HG02885 (cell line): ENCODE measurements around the gene HSPB6.

ENCODE experiments used
- ATAC-seq: cut with Tn5 transposase; IDR thresholded peaks from one replicate; pipeline ENCODE4 v1.9.1; 2021; ENCODE audit warnings: mild to moderate bottlenecking; ENCODE audit not compliant: unreplicated experiment, poor library complexity

Gene HSPB6

DNA sequence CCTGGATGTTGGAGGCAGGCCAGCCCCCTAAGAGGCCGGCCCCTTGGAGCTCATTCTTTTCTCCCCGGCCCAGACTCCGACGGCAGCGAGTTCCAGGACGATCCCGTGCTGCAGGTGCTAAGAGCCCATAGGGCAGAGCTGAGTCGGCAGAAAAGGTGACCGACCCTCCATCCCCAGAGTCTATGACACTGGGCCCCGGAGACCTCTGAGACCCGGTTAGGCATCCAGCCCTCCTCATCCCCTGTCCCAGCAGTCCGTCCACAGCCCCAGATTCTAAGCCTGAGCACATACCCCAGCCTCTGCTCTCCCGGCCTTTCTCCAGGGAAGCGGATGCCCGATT lies 11.2 kb upstream of the HSPB6 start:
- ATAC-seq: no peak

DNA sequence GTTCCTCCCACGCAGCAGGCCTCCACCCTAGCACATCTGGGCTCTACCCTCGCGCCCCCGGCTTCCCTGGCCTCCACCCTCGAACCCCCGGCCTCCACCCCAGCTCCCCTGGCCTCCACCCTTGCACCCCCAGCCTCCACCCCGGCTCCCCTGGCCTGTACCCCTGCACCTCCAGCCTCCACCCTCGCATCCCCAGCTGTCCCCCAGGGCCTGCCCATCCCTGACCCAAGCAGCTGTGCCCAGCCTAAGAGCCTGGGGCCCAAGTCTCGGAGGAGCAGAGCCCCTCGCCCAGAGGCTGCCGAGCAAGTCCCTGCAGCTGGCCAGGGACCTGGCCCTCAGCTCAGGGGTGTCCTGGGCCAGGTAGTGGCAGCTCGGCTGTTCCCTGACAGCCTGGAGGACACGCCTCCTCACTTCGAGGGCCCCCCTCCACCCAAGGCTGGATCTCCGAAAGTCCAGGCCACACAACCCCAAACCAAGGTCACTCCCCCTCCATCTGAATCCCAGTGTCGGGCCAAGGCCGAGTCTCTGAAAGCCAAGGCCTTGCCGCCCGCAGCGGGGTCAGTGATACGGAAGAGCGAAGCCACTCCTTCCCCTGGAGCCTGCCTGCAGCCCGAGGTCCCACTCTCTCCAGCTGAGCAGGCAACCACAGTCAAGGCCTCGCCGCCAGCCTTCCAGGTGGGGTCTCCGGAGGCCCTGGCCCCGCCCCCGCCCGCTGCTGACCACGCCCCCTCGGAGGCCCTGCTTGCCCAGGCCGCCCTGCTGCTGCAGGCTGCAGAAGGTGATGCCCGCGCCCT lies 10.7 kb upstream of the HSPB6 start:
- no peak for ATAC-seq

DNA sequence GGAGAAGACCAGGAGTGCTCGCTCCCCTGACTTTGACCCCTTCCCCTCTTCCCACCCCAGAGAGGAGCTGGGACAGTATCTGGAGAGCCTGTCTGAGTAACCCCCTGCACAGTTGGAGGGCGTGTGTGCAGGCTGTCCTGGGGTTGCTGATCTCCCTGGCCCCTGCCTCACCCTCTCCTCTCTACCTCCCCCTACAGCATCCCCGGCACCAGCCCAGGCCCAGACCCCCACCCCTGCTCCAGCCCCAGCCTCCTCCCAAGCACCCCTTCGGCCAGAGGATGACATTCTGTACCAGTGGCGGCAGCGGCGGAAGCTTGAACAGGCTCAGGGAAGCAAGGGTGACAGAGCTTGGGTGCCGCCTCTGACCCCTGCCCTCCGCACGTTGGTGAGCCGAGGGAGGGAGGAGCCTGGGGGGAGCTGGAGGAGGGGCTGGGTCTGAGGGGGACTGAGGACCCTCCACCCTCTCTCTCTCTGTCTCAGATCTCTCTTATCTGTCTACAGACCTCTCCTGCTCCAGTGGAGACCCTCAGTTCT lies 9.8 kb upstream of the HSPB6 start:
- ATAC-seq: no peak

DNA sequence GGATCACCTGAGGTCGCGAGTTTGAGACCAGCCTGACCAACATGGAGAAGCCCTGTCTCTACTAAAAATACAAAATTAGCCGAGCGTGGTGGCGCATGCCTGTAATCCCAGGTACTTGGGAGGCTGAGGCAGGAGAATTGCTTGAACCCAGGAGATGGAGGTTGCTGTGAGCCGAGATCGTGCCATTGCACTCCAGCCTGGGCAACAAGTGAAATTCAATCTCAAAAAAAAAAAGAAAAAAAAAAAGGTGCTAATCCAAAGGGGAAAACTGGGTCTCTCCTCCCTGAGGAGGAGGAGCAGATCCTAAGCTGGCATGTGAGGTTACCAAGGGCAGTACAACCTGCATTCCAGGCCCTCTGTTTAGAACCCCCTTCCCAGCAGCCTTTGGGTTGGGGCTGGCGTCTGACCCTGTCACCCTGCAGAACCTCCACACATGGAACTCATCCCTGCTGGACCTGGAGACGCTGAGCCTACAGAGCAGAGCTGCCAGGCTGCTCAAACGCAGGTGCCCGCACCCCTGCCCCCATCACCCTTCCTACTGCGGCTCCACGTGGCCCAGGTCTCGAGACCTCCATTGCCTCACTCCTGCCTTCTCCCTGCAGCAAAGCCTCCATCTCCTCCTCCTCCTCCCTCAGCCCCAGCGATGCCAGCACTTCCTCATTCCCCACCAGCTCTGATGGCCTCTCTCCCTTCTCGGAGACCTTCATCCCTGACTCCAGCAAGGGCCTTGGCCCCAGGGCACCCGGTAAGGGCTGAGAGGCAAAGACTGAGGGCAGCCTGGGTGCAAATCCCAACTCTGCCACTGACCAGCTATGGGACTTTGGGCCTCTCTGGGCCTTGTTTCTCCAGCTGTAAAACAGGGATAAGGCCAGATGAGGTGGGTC lies 7.8 kb upstream of the HSPB6 start:
- no peak for ATAC-seq

DNA sequence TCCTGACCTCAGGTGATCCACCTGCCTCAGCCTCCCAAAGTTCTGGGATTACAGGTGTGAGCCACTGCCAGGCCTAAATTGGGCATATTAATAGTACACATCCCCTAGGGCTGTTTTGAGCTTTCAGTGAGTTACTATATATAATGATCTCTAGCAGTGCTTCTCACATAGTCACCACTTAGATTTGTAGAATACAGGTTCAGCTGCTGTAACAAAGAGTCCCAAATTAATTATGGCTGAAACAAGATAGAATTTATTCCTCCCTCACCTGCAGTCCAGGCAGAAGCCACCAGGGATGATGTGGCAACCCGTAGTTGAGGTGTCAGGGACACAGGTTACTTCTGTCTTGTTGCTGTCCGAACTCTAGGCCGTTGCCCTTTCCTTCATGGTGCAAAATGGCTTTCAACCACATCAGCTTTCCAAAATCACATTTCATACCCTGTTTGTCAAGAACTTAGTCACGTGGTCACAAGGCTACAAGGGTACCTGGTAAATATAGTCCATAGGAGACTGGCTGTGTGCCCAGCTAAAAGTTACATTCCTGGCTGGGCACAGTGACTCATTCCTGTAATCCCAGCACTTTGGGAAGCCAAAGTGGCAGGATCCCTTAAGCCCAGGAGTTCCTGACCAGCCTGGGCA lies 4.0 kb upstream of the HSPB6 start:
- ATAC-seq: no peak

DNA sequence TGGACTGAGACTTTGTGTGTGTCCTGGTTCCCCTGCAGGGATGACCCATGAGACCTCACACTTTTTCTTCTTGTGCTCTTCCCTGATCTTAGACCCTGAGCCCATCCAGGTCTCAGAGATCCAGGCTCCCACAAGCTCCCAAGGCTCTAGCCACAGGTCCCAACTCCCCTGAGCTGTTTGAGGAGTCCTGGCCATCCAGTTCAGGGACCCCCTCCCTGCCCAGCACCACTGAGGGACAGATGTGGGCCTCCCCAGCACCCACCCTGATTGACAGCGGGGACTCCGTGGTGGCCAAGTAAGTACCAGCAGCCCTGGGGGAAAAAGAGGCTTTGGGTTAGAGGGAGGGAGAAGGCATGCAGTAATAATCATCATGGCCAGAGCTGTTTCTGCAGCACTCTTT lies 2.9 kb upstream of the HSPB6 start:
- no peak for ATAC-seq

DNA sequence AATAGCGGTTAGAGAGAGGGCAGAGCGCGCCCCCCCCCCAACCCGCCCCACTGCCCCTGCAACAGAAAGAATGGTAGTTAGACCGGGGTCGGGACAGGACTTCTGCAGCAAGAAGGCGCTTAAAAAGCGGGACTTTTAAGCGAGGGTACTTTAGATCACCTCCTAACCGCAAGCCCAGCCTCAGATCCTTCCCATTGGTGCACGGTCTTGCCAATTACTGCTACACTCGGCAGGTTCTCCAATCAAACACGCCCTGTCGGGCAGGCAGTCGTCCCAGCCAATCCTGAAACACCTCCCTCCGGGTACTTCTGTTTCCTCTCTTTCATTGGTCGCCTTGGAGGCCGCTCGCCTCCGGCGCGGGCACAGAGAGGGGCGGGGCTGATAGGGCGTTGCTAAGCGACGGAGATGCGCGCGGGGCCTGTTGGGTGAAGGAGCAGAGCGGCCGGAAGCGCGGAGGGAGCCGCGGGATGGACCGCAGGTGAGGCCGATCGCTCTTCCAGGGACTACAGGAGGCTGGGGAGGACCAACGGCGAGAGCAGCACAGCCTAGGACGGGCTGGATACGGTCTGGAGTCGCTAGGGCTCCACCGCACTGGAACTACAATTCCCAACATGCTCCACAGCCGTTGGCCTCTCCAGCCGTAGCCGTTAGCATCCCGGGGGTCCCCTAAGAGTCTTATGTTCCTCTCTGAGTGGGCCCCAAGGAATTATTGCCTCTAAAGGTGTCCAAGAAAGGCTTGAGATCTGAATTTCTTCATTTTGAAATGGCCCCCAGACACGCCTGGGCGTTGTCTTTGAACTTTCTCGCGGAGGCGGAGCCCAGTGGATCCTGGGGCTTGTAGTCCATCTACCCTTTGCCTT lies 1.1 kb upstream of the HSPB6 start, which contains the start of gene PROSER3:
Gene PROSER3 (plus strand): TSS at position 428 of the 860 bp plus-strand sequence. CDS start 40 bp downstream, at position 468.
- peak; percentile 95 for ATAC-seq

DNA sequence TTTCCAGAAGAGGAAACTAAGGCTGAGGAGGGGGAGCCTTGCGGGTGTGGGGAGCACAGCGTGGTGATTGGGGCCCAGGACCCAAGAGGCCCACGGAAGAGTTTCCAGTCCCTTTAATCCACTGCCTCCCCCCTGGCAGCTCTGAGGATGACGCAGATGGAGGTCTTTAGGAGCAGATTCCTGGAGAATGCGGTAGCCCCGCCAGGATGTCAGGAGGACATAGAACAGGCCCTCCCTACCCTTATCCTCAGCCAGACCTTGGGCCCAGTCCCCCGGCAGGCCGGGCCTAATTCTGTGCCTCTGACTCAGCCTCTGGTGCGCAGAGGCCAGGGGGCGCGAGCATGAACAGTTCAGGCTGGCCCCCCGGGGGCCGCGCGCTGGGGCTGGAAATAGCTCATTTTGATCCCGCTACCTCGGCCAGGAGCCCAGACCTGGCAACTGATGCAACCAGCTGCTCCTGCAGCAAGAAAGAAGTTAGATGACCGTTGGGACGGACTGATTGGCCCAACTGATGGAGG lies 461 bp upstream of the HSPB6 start:
- no peak for ATAC-seq

DNA sequence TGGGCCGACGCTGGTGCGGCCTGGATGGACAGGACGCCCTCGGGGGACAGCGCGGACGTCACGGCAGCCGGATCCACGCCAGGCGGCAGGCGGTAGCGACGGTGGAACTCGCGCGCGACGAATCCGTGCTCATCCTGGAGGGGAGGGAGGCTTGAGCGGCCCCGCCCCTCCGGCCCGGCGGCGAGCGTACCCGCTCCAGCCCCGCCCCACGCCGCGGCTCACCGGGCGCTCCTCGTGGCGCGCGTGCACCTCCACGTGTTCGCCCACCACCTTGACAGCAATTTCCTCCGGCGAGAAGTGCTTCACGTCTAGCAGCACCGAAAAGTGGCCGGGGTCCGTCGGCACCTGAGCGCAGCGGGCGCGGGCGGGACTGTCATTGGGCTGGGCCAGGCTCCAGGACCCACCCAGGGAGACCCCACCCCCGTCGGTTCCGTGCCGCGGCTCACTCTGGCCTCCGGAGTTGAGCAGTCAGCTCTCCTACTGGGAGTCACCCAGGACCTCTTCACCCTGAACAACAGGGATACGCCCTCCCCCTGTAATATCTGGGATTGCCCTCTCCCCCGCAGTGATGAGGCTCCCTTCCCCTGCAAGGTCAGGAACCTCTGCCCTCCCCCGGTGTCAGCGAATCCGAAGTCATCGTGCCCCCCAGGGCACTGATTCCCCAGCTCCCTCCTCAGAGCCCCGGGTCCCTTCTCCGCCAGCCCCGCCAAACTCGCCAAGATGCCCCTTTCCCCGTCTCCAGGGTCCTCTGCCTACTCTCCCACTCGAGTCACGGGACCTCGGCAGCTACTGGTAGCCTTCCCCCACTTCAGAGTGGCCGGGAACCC lies 1.1 kb downstream of the HSPB6 start:
- ATAC-seq: no peak

DNA sequence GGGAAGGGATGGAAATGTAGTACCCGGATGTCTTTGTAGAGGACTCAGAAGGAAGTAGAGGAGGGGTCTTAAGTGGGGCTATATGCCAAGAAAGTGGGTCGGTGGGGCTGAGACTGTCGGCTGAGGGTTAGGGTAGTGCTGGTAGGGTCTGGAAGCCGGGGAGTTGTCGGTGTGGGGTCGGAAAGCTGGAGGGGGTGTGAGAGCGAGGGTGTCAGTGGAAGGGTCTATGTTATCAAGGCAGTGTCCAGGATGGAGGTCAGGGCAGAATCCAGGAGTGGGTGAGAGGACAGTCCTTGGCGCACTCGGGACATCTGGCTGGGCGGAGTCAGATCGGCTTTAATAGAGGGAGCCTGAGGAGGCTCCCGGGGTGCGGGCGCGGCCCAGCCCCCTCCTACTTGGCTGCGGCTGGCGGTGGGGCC lies 1.7 kb downstream of the HSPB6 start:
- no peak for ATAC-seq

DNA sequence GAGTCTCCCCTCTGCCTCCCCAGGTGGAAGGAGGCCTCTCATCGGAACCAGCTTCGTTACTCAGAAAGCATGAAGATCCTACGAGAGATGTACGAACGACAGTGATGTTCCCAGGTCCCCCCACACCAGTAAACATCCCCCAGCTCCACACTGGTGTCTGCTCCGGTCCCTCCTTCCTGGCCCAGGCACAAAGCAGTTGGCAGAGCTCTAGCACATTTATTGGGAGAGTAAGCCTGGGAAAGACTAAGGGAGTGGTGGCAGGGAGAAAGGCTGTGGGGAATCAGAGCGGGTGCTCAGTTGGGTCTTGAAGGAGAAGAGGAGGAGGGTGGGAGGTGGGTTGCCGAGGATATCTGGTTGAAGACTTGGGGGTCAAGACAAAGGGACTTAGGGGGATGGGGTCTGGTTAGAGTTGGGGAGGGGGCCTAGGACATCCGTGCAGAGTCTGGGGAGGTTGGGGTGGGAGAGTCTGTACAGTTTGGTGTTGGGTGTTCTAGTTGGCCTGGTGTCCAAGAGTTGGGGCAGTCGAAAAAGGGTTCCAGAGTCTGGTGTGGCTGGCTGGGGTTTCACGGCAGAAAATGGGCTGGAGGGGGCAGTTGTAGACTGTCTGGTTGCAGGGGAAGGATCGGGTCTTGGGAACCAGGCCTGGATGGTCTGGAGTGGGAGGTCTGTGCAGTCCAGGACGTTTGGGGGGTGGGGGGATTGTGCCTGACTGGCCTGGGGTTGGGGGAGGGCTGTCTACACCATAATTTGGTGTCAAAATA lies 2.3 kb downstream of the HSPB6 start:
- no peak for ATAC-seq

DNA sequence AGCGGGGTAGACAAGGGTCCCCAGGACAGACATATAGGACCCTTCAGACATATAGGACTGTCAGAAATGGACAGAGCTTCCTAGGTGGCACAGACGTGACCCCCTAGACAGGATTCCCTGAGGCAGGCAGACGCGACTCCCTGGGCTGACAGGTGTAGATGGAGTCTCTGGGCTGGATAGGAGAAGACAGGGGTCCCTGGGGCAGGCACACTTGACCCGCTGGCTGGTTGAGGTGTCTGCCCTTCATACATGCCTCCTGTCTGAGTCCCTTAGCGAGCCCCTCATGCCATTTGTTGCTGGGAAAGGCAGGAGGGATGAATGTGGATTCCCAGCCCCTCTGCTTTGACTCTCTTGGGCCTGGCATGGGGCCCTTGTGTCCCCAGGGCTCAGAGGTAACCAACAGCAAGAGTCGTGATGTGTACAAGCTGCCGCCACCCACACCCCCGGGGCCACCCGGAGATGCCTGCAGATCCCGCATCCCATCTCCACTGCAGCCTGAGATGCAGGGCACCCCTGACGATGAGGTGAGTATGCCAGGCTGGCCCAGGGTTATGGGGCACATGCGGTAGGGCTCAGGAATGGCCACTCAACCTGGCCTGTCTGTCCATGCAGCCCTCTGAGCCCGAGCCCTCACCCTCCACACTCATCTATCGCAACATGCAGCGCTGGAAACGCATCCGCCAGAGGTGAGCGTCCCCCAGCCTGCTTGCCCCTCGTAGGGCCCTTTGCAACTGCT lies 3.0 kb downstream of the HSPB6 start:
- ATAC-seq: no peak

DNA sequence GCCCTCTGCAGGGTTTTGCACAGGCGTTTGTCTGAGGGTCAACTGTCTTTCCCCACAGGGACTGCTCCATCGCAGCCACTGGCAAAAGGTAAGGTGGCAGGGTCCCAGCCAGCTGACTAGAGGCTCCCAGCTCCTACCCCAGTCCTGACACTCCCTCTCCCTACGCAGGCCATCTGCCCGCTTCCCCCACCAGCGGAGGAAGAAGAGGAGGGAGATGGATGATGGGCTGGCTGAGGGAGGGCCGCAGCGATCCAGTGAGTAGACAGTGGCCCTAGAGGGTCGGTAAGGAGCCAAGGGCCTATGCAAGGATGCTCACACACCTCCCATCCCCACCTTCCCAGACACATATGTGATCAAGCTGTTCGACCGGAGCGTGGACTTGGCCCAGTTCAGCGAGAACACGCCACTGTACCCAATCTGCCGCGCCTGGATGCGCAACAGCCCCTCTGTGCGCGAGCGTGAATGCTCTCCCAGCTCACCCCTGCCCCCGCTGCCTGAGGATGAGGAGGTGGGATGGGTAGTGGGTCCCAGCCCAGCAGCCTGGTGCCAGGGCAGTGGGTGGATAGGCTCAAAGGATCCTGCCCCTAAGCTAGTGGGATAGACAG lies 4.0 kb downstream of the HSPB6 start:
- no peak for ATAC-seq

DNA sequence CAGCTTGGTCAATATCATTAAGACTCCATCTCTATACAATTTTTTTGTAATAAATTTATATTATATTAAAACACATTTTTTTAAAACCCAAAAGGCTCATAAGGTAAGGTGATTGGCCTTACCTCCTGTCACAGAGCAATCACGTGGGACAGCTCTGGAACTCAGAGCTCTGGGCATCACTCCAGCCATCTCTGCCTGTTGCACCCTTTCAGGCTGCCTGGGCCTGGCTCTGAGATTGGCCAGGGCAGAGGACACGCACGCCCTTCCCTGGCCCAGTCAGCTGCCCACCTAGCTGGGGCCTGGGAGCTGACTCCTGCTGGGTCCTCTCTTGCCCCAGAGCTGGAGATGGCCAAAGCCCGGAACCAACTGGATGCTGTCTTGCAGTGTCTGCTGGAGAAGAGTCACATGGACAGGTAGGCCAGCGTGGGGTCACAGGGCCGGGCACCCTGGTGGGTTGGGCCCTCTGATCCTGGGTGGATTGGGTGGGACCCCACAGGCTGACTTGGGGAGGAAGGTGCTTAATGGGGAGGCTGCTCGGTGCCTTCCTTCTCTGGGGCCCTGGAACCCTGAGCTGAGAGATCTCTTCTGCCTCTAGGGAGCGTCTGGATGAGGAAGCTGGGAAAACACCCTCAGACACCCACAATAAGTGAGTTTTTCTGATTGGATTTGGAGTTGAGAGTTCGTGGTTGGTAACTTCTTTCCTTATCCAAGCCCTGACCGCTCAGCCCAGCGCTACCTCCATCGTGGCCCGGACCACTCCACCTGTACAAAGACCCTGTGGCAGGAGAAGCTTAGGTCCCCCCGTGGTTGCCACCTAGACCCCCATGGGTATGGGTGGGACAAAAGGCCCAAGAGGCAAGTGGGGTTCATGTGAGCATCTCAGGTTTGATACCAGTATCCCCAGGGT lies 4.7 kb downstream of the HSPB6 start:
- ATAC-seq: no peak

DNA sequence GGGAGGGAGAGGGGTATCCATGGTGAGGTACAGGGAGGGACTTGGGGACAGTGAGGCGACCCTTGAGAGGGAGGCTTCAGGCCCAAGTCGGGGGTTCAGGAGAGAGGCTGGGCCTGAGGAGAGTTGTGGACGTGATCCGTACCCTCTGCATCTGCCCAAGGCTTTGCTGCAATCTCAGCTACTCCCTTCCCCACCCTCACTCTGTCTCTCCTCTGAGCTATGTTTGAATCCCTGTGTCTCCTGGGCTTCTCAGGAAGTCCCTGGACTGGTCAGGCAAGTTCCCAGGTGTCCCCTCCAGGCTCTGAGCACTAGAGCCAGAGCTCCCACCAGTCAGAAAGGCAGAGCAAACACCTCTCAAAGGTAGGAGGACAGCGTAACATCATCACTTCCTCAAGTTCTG lies 6.7 kb downstream of the HSPB6 start:
- ATAC-seq: no peak
